HT-29 (cell line): ENCODE data around the gene WDR18. TPM values are rescaled to one million over a fixed set of nuclear protein-coding genes. Genes with fewer than 3 reads are reported as not detected.
A peak's percentile ranks its signal among the peaks of the same experiment; 100 is the strongest.

Source experiments
- DNase-seq: peaks from one replicate; pipeline ENCODE4 v3.0.0-alpha.2; 2015; ENCODE audit warnings: low spot score
- small RNA-seq: library from RNA; depleted of rRNA; stranded (forward); fragments of <200 nt; gene quantifications from one replicate; pipeline ENCODE3, GENCODE V24; 2014
- total RNA-seq: library from RNA; depleted of rRNA; stranded (reverse); fragments of >200 nt; shearing (Covaris generic); gene quantifications from 2 replicates; pipeline ENCODE4 v1.2.3, GENCODE V29; 2014; rRNA removed

The WDR18 gene
- total RNA-seq, 1 experiment from 2014 or later: 186 TPM

DNA sequence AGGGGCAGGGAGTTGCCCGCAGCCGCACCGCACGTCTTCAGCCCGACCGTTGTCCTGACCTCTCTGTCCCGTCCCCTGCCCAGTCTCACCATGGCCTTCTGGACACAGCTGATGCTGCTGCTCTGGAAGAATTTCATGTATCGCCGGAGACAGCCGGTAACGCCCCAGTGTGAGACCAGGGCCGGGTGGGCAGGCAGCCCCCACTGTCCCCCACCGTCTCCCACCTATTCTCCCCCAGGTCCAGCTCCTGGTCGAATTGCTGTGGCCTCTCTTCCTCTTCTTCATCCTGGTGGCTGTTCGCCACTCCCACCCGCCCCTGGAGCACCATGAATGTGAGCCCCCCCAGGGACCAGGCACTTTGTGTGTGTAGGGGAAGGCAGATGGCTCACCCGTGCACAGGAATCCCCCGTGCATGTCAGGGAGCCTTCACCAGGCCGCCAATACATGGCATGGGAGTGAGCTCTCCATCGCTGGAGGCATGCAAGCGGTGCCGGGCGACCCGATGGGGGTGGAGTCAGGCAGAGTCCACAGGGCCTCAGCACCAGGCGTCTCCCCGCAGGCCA, 57.2 kb downstream of the WDR18 start:
- no peak for DNase-seq

DNA sequence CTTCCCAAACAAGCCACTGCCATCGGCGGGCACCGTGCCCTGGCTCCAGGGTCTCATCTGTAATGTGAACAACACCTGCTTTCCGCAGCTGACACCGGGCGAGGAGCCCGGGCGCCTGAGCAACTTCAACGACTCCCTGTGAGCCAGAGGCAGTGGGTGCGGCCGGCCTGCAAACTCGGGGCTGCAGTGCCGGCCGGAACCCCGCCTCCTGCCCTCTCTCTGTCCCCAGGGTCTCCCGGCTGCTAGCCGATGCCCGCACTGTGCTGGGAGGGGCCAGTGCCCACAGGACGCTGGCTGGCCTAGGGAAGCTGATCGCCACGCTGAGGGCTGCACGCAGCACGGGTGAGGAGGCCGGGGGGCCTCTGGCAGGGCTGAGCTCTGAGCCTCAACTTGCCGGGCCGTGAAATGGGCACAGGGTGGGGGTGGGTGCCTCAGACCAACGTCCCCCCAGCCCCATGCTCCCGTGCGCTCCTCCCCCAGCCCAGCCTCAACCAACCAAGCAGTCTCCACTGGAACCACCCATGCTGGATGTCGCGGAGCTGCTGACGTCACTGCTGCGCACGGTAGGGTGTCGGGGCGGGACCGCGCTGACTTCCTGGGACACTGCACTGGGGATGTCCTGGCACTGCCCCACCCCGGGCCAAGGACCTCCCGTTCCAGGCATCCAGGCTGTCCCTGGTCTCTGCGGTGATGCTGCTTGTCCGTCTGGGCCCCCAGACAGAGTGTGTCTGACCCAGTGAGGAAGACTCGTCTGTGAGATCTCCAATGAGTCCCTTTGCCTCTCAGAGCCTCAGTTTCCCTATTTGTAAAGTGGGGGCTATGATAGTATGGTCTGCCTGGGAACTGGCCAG, 57.9 kb downstream of the WDR18 start:
- DNase-seq: peak; percentile 89

DNA sequence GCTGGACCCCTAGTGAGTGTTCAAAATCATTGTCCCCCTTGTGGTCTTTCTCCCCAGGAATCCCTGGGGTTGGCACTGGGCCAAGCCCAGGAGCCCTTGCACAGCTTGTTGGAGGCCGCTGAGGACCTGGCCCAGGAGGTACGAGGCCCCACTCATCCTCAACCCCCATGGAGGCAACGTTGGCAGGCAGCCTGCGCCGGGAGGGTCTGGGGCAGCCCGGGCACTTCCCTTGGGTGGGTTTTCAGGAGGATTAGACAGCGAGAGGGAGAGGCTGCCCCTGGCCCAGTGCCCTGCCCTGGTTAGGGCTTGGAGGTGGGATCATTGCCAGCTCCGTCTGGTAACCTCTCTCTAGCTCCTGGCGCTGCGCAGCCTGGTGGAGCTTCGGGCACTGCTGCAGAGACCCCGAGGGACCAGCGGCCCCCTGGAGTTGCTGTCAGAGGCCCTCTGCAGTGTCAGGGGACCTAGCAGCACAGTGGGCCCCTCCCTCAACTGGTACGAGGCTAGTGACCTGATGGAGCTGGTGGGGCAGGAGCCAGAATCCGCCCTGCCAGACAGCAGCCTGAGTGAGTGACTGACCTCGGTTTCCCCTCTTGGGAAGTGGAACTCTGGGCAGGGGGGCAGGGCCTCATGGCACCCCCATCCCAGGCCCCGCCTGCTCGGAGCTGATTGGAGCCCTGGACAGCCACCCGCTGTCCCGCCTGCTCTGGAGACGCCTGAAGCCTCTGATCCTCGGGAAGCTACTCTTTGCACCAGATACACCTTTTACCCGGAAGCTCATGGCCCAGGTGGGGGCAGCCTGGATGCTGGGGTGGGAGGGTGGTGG, 58.8 kb downstream of the WDR18 start:
- DNase-seq: peak; percentile 59

Small RNA genes within 50 kb of the gene (small RNA-seq; reads per million reads assigned to genes)
- gene RNU6-2: 0.57 reads per million

Other genes with a start within 250 kb of the WDR18 start
- gene MISP, start 233.2 kb upstream of the WDR18 start, total RNA-seq: 206 and 211 TPM in 2 replicates
- gene PTBP1, start 186.9 kb upstream of the WDR18 start, total RNA-seq: 464 and 599 TPM in 2 replicates
- not detected in 2 replicates for gene PLPPR3, start 162.4 kb upstream of the WDR18 start, total RNA-seq
- gene AZU1, start 156.5 kb upstream of the WDR18 start, total RNA-seq: not detected in 2 replicates
- gene PRTN3, start 143.3 kb upstream of the WDR18 start, total RNA-seq: not detected in 2 replicates
- not detected in 2 replicates for gene ELANE, start 132.0 kb upstream of the WDR18 start, total RNA-seq
- 1.1 and 1.4 TPM in 2 replicates for gene CFD, start 124.7 kb upstream of the WDR18 start, total RNA-seq
- gene MED16, start 91.2 kb upstream of the WDR18 start, total RNA-seq: 31.8 and 32.4 TPM in 2 replicates
- not detected in 2 replicates for gene RNU6-9, start 90.9 kb upstream of the WDR18 start, total RNA-seq
- gene R3HDM4, start 71.1 kb upstream of the WDR18 start, total RNA-seq: 37.7 and 51.4 TPM in 2 replicates
- not detected in 2 replicates for gene KISS1R, start 67.0 kb upstream of the WDR18 start, total RNA-seq
- 10.4 and 11.8 TPM in 2 replicates for gene ARID3A, start 58.3 kb upstream of the WDR18 start, total RNA-seq
- gene GRIN3B, start 16.1 kb downstream of the WDR18 start, total RNA-seq: not detected in 2 replicates
- 236 and 253 TPM in 2 replicates for gene TMEM259, start 36.8 kb downstream of the WDR18 start, total RNA-seq
- gene RNU6-2, start 37.2 kb downstream of the WDR18 start, total RNA-seq: not detected in 2 replicates
- gene CNN2, start 42.3 kb downstream of the WDR18 start, total RNA-seq: 265 and 298 TPM in 2 replicates
- 56.9 and 76.3 TPM in 2 replicates for gene ABCA7, start 55.8 kb downstream of the WDR18 start, total RNA-seq
- 93.3 and 102 TPM in 2 replicates for gene ARHGAP45, start 82.8 kb downstream of the WDR18 start, total RNA-seq
- 394 and 395 TPM in 2 replicates for gene POLR2E, start 111.0 kb downstream of the WDR18 start, total RNA-seq
- 1,102 and 1,117 TPM in 2 replicates for gene GPX4, start 119.6 kb downstream of the WDR18 start, total RNA-seq
- gene SBNO2, start 189.9 kb downstream of the WDR18 start, total RNA-seq: 49.6 and 50.5 TPM in 2 replicates
- gene STK11, start 221.4 kb downstream of the WDR18 start, total RNA-seq: 101 and 114 TPM in 2 replicates